Stimulated activated naive CD8-positive, alpha-beta T cell treated with anti-CD3 and anti-CD28 coated beads, Interleukin-15, amount 100 ng/mL, for 72 hours (primary cell): ENCODE data around the gene ARMC3.
"Not testable (repeated sequence)": the region's sequence is repeated elsewhere in the genome, so short reads cannot be mapped to it uniquely, and the experiment has no call there.

Source experiments
- ATAC-seq: fragments of 150-1000 bp; cut with Tn5 transposase; 2 replicates; pipeline ENCODE4 v1.10.0; 2021; ENCODE audit warnings: mild to moderate bottlenecking, moderate library complexity
- DNase-seq, 2 donors: peaks; one replicate each; pipeline ENCODE4 v3.0.0; 2021 to 2022
- H3K27ac Mint-ChIP-seq, 2 donors: one replicate each; pipeline ENCODE4 v1.8.0; 2022; ENCODE audit warnings: mild to moderate bottlenecking in 2 of 2, mixed read lengths in 2 of 2, moderate library complexity in 2 of 2
- H3K27me3 Mint-ChIP-seq: one replicate; pipeline ENCODE4 v1.8.0; 2022; ENCODE audit warnings: mixed read lengths
- H3K4me1 Mint-ChIP-seq: one replicate; pipeline ENCODE4 v1.8.0; 2022; ENCODE audit warnings: mild to moderate bottlenecking, mixed read lengths
- H3K4me3 Mint-ChIP-seq, 2 donors: one replicate each; pipeline ENCODE4 v1.8.0; 2022; ENCODE audit warnings: mild to moderate bottlenecking in 2 of 2, mixed read lengths in 2 of 2, moderate library complexity in 1 of 2
- H3K9me3 Mint-ChIP-seq, 2 donors: one replicate each; pipeline ENCODE4 v1.8.0; 2022; ENCODE audit warnings: mixed read lengths in 2 of 2

Gene ARMC3

DNA sequence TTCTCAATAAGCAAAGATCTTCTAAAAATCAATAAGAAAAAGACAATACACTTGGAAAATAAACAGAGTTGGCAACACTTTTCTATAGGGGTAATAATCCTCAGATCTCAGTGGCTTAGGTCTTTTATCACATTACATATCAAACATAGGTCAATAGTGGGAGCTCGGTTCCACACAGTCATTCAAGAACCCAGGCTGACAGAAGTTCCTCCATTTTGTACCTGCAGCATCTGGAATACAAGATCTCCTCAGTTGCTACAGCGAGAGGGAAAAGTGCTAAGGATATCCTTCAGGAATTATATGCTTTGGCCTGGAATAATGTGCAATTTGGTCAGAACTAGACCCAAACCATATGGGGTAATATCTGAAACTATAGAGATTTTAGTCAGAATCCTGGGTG is 112.1 kb downstream of the ARMC3 start:
- Mint-ChIP-seq H3K27ac (peak overlapping the region in 1 of 2 donors; percentile 27), H3K4me3 (no peak overlapping the region), H3K4me1 (no peaks in the 10 kb centered on the region), H3K27me3 (peaks cover 25% of the 10 kb centered on the region), H3K9me3 (peaks cover 0 to 2% of the 10 kb centered on the region in 2 donors)
- ATAC-seq, result no peak
- DNase-seq, result no peak

DNA sequence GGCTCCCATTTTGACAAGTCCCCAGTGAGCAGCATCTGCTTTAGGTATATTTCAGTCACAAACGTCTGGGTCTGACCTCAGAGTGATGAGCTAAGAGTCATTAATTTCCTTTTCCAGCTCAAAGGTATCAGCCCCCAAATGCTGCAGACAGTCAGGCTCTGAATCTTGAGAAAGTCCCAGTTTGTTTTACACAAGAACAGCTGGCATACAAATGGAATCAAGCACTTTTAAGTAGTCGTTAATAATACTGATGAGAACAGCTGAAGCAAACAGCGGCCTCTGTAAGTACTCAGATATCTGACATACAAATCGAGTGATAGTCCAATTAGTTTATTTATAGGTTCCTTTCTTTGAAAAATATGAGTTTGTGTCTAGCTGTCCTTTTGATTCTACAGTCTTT is 118.2 kb downstream of the ARMC3 start:
- no peak for DNase-seq
- ATAC-seq, result no peak
- H3K4me3 Mint-ChIP-seq, result no peak overlapping the region
- peaks cover 16% of the 10 kb centered on the region for H3K27me3 Mint-ChIP-seq
- H3K4me1 Mint-ChIP-seq, result no peaks in the 10 kb centered on the region
- H3K9me3 Mint-ChIP-seq, result no peaks in the 10 kb centered on the region
- no peak overlapping the region for H3K27ac Mint-ChIP-seq

DNA sequence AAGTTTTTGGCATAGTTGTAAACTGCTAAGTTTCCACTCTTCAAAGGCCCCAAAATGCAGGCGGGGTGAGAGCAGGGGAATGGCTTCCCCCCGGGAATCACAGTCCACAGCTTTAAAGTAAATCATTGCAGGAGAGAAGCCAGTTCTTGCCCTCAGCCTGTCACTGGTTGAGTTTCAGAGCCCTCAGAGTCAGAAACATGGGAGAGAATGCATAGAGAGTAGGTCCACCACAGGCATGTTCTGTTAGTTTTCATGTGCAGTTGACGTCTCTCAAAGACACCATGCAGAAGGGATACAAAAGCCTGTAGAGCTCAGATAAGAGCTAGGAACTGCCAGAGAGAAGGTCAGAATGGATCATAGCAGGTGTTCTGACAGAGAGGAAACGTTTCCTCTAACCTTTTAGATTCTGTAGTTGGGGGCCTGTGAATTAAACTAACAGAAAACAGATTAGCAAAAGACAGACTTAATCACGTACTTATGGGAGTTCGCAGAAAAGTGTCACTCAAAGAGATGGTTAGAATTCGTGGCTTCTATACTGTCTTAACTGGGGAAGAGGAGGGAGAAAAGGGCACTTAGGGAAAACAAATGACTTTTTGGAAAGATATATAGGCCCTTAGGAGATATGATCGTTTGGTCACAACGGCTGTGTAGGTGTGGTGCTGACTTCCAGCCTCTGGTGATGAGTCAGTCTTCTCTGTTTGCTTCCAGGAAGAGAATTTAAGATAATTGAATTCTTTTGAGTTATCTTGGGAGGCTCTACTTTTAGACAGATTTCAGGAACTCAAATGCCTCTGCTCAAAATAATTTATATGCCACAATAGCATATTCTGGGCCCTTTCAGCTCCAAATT is 119.6 kb downstream of the ARMC3 start:
- Mint-ChIP-seq H3K4me1 (no peaks in the 10 kb centered on the region), H3K27ac (no peak overlapping the region), H3K9me3 (no peaks in the 10 kb centered on the region), H3K4me3 (no peak overlapping the region), H3K27me3 (peaks cover 17% of the 10 kb centered on the region)
- ATAC-seq (no peak), DNase-seq (no peak)

DNA sequence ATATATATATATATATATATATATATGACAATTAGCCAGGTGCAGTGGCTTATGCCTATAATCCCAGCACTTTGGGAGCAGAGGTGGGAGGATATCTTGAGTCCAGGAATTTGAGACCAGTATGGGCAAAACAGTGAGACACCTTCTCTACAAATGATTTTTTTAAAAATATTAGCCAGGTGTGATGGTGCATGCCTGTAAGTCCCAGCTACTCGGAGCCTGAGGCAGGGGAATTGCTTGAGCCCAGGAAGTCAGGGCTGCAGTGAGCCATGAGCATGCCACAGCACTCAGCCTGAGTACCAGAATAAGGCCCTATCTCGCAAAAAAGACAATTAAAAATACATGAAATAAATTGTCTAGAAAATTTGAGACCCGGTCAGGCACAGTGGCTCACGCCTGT is 120.3 kb downstream of the ARMC3 start:
- no peak for ATAC-seq
- Mint-ChIP-seq H3K4me1 (no peaks in the 10 kb centered on the region), H3K9me3 (no peaks in the 10 kb centered on the region), H3K4me3 (no peak overlapping the region), H3K27me3 (peaks cover 15% of the 10 kb centered on the region), H3K27ac (no peak overlapping the region)
- DNase-seq, result no peak

DNA sequence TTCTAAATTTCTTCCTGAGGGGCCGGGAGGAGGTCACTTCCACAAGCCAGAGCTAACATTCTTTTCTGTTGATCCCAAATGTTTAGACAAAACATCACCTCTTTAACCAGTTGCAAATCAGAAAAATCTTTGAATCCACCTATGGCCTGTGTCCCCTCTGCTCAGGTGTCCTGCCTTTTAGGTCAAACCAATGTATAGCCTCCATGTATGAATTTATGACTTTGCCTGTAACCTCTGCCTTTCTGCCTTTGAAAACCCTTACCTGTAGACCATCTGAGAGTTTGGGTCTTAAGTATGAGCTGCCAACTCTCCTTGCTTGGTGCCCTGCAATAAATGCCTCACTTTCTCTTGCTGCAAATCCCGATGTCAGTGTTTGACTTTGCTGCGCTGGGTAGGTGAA is 123.4 kb downstream of the ARMC3 start:
- no peak for DNase-seq
- Mint-ChIP-seq H3K27ac (no peak overlapping the region), H3K4me1 (no peaks in the 10 kb centered on the region), H3K9me3 (no peaks in the 10 kb centered on the region), H3K27me3 (peaks cover 20% of the 10 kb centered on the region), H3K4me3 (no peak overlapping the region)
- ATAC-seq, result no peak

DNA sequence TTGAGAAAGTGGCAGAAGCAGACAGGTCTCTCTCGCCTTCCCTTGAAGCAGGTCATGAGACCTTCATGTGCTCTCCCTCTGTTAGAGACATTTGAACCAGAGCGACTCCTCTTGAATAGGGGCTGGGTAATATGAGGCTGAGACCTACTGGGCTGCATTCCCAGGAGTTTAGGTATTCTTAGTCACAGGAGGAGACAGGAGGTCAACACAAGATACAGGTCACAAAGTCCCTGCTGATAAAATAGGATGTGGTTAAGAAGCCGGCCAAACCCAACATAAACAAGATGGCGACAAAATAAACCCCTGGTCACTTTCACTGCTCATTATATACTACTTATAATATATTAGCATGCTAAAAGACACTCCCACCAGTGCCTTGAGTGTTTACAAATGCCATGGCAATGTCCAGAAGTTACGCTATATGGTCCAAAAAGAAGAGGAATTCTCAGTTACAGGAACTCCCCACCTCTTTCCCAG is 124.0 kb downstream of the ARMC3 start:
- ATAC-seq (no peak), DNase-seq (no peak)
- H3K27ac Mint-ChIP-seq, result no peak overlapping the region
- H3K9me3 Mint-ChIP-seq, result no peaks in the 10 kb centered on the region
- H3K4me1 Mint-ChIP-seq, result no peaks in the 10 kb centered on the region
- H3K27me3 Mint-ChIP-seq, result peaks cover 26% of the 10 kb centered on the region
- no peak overlapping the region for H3K4me3 Mint-ChIP-seq

DNA sequence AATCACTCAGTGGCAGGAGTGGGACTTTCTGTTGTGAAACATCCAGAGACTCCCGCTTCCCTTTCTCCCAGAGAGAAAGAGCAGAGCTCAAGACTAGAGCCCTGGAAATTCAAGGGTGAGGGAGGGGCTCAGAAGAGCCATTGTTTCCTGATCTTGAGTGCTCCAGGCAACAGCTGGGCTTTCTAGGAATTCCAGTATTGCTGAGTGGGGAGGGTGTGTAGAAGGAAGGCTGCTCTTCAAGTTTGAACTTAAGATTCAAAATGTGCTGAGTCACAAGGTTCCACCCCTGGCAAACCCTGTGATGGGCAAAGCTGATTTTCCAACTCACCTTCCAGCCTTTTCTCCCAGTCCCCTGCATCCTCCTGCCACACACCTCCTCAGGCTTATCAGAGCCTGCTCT is 125.2 kb downstream of the ARMC3 start:
- ATAC-seq, result no peak
- DNase-seq, result no peak
- no peak overlapping the region for H3K27ac Mint-ChIP-seq
- H3K4me1 Mint-ChIP-seq, result no peaks in the 10 kb centered on the region
- H3K4me3 Mint-ChIP-seq, result no peak overlapping the region
- H3K27me3 Mint-ChIP-seq, result peaks cover 30% of the 10 kb centered on the region
- H3K9me3 Mint-ChIP-seq, result no peaks in the 10 kb centered on the region

DNA sequence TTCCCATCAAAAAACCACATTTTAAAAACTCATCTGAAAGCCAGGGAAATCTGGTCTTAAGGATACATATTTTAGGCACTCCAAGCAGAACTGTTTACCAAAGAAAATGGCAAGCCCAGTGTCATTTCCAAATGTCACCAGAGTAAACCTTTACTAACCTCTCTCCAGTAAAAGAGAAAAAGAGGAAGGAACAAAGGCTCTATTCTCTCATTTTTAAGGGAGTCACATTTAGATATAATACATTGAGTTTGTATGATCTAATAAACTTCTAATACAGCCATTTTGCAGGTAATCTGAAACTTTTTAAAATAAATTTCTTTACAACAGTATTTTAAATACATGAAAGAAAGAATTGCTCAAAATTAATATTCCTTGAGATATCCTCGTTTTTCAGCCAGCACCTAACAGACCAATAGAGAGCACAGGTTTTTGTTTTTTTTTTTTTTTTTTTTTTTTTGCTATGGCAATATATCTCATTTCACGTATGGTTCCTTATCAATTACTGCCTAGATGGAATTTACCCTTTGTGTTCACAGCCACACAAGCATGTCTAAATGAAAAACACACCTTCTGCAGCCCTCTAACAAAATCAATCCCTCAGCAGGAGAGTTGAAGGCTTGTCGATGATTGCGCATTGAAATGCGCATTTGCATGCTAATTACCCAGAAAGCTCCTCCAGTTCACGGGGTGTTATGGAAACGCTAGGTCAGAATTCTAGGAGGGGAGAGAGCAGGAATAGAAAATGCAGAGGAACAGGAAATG is 127.8 kb downstream of the ARMC3 start:
- ATAC-seq (no peak), DNase-seq (no peak)
- Mint-ChIP-seq H3K27ac (no peak overlapping the region), H3K4me1 (no peaks in the 10 kb centered on the region), H3K4me3 (no peak overlapping the region), H3K27me3 (peaks cover 30% of the 10 kb centered on the region), H3K9me3 (peaks cover 0 to 5% of the 10 kb centered on the region in 2 donors)

DNA sequence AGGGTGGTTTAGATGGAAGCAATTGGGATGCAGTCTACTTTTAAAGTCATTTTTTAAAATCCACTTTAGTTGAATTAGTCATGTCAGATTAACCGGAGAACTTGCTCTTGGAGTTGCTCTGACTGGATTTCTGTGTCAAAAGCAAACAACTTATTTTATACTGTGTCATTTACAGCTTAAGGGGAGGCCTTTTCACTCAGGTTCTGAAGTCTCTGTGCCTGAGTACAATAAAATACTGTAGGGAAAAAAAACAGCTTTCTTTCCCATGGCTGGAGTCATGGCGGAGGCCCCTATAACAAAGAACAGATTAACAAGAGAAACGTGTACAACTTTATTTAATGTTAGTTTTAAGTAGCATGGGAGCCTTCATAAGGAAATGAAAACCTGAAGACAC is 128.3 kb downstream of the ARMC3 start:
- no peak for ATAC-seq
- Mint-ChIP-seq H3K4me1 (no peaks in the 10 kb centered on the region), H3K27me3 (peaks cover 30% of the 10 kb centered on the region), H3K9me3 (peaks cover 0 to 5% of the 10 kb centered on the region in 2 donors), H3K27ac (no peak overlapping the region), H3K4me3 (no peak overlapping the region)
- DNase-seq, result no peak

DNA sequence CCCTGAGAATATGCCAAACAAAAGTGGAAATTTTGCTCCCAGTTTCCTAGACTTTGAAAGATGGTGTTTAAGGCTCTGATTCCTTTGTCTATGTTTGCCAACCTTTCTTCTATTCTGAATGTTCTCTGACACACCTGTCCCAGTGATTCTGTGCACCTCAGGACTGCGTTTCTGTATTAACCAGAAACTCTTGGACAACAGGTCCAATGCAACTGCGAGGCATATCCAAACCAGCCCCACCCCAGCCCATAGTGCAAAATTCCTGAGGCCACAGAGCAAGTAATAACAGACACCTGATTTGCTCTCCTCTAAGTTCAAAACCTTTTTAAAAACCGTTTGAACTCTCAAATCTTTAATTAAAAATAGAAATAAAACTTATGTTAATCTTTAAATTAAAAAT is 130.5 kb downstream of the ARMC3 start:
- H3K4me1 Mint-ChIP-seq, result no peaks in the 10 kb centered on the region
- peaks cover 0 to 5% of the 10 kb centered on the region in 2 donors for H3K9me3 Mint-ChIP-seq
- H3K4me3 Mint-ChIP-seq, result no peak overlapping the region
- H3K27ac Mint-ChIP-seq, result no peak overlapping the region
- DNase-seq, result no peak
- ATAC-seq, result no peak
- H3K27me3 Mint-ChIP-seq, result peaks cover 21% of the 10 kb centered on the region

DNA sequence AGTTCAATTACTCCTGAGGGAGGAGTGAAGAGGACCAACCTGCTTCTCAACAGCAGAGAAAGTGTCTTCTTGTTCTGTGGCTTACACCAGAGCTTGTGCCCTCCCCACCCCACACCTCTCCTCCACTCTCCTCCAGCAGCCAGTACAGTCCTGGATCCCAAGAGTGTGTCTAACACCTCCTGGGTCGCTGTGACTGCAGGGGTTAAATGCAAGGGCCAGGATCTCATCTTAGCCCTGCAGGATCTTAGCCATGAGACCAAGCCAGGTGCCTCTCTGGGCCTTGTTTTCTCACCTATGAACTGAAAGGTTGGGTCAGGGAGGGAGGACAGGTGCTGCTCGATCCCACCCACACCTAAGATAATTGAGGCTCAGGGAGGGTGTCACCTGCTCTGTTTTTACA is 133.1 kb downstream of the ARMC3 start:
- Mint-ChIP-seq H3K4me3 (no peak overlapping the region), H3K27me3 (peaks cover 13% of the 10 kb centered on the region), H3K4me1 (no peaks in the 10 kb centered on the region), H3K9me3 (peaks cover 0 to 5% of the 10 kb centered on the region in 2 donors), H3K27ac (no peak overlapping the region)
- no peak for DNase-seq
- no peak for ATAC-seq

DNA sequence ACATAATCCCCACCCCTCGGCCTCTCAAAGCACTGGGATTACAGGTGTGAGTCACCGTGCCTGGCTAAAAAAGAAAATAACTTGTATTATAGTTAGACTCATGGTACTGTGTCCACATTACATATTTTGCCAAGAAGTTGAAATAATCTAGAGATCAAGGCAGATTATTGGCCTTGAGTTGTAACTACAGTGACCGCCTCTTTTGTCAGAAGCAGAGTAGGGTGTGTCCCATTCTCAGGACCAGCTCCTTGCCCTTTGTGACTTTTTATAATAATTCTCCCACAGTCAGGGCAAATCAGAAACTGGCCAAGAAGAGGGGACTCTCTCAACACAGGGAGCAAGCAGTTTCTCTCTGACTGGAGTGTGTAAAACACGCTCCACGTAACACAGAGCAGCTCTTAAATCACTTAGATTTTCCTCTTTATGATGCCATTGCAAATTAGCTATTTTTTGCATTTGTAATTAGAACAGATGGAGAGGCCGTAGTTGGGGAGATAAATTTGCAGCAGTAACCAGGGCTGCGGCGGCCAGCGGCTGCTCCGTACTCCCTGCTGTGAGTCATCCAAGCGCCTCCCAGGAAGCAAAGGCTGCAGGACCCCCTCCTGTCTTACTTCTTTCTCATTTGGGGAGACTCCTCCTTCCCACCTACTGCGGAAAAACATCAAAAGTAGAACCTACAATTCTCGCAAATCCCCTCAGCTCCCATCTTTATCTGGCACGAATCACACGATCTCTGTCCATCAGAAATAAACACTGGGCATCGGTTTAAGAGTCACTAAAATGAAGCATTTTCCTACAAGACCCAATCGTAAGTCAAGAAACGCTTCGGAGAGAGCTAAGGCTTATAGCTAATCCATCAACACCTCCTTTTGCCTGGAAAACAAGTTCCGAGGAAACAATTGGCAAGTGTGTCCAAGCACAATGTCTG is 135.5 kb downstream of the ARMC3 start:
- Mint-ChIP-seq H3K27me3 (peaks cover 6% of the 10 kb centered on the region), H3K9me3 (peaks cover 0 to 5% of the 10 kb centered on the region in 2 donors), H3K4me3 (no peak overlapping the region), H3K4me1 (peaks cover 5% of the 10 kb centered on the region), H3K27ac (no peak overlapping the region)
- DNase-seq (no peak), ATAC-seq (no peak)

DNA sequence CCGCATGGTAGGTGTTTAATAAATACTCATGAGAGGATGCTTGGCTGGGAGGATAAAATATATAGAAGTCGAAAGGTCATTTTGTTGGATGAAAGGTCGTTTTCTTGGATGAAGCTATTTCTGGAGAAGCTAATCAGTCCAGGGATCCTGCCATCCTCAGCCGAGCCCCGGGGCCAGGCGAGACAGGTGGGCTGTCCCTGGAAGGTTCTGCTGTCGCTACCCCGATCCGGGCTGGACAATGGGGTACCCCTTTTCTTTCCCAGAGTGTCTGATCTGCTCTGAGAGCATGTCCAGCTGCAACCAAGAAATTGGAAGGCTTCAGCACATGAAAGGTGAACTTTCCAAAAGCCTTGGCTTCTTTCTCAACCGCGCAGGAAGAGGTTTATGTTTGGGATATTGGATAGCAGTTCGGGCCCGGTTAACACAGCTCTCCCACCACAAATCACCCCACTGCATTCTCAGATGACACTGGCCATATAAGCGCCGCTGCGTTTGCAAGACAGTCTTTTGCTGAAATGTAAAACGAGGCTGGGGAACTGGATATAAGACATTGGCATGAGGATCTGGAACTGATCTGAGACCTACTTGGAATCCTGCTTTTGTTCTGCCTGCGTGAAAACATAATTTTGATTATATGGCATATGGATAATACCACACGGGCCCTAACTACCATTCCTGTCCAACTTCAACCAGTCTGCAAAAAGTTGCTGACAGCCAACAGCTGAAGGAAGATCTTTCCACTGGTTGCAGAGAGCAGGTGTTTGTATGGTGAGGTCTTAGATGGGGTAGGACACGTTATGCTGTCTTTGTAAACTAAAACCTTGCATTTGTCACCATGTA is 136.3 kb downstream of the ARMC3 start:
- no peak overlapping the region for H3K27ac Mint-ChIP-seq
- H3K4me1 Mint-ChIP-seq, result peaks cover 6% of the 10 kb centered on the region
- H3K4me3 Mint-ChIP-seq, result no peak overlapping the region
- peaks cover 0 to 5% of the 10 kb centered on the region in 2 donors for H3K9me3 Mint-ChIP-seq
- no peak for DNase-seq
- peaks cover 8% of the 10 kb centered on the region for H3K27me3 Mint-ChIP-seq
- ATAC-seq, result no peak

DNA sequence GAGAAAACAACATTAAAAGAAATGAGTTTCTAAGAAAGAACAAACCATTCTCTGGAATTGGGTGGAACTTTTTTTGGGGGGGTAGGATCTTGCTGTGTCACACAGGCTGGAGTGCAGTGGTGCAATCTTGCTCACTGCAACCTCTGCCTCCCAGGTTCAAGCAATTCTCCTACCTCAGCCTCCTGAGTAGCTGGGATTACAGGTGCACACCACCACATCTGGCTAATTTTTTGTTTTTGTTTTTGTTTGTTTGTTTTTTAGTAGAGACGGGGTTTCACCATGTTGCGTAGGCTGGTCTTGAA is 136.9 kb downstream of the ARMC3 start:
- not testable (repeated sequence) for H3K27ac Mint-ChIP-seq, DNase-seq, H3K27me3 Mint-ChIP-seq, H3K4me1 Mint-ChIP-seq, H3K9me3 Mint-ChIP-seq, ATAC-seq, H3K4me3 Mint-ChIP-seq
